Tibial nerve (tissue), 4 donors: ENCODE results near the gene STXBP6.

Source experiments
- EP300 ChIP-seq, 2 donors: sonication (generic); formaldehyde crosslinking; IDR thresholded peaks; one replicate each; pipeline ENCODE4 v1.6.1; 2017; ENCODE audit warnings: antibody characterized with exemption in 2 of 2, mild to moderate bottlenecking in 1 of 2
- POLR2A ChIP-seq, 2 donors: fragments of 450-650 bp; IDR thresholded peaks; one replicate each; pipeline ENCODE4 v1.6.1; 2017; ENCODE audit warnings: antibody characterized with exemption in 2 of 2, mild to moderate bottlenecking in 2 of 2, moderate library complexity in 2 of 2
- TF ChIP-seq, protein P1 (sequence below), 5 experiments: fragments of 200-600 bp in 3 of 5; fragments of 450-650 bp in 2 of 5; sonication (generic) in 3 of 5; IDR thresholded peaks; one replicate each; pipeline ENCODE4 v1.5.1; 2016 to 2019; ENCODE audit warnings: antibody characterized with exemption in 5 of 5, mild to moderate bottlenecking in 3 of 5, moderate library complexity in 2 of 5

DNA sequence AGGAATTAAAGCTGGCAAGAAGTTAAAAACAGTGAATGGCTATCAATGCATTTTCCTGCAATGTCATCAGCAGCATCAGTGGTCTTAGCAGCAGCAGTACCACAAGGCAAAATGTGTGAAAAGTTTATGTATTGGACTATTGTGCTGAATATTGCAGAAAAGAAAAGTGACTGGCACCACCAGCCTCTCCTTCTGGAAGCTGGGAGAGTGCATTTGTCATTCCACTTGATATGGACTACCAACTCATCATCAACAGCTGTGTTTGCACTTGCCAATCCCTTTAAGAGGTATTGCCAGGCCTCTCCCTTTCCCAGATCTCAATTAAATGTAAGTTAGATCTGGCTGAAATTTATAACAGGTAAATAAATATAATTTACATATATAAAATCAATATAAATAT, 265.0 kb downstream of the STXBP6 start:
- TF ChIP-seq POLR2A (IDR thresholded peaks at IDR 0.05), result no peak
- TF ChIP-seq, protein P1, sequence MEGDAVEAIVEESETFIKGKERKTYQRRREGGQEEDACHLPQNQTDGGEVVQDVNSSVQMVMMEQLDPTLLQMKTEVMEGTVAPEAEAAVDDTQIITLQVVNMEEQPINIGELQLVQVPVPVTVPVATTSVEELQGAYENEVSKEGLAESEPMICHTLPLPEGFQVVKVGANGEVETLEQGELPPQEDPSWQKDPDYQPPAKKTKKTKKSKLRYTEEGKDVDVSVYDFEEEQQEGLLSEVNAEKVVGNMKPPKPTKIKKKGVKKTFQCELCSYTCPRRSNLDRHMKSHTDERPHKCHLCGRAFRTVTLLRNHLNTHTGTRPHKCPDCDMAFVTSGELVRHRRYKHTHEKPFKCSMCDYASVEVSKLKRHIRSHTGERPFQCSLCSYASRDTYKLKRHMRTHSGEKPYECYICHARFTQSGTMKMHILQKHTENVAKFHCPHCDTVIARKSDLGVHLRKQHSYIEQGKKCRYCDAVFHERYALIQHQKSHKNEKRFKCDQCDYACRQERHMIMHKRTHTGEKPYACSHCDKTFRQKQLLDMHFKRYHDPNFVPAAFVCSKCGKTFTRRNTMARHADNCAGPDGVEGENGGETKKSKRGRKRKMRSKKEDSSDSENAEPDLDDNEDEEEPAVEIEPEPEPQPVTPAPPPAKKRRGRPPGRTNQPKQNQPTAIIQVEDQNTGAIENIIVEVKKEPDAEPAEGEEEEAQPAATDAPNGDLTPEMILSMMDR (IDR thresholded peaks at IDR 0.05), result no peak
- no peak for TF ChIP-seq EP300 (IDR thresholded peaks at IDR 0.05)
